Effector memory CD4-positive, alpha-beta T cell (primary cell): ENCODE results near the gene SGSM1.

ENCODE experiments used
- DNase-seq, 3 donors: peaks; one replicate each; pipeline ENCODE4 v3.0.0-alpha.2; 2020
- H3K27ac ChIP-seq: 2 replicates; pipeline ENCODE4 v1.7.0; 2013; ENCODE audit warnings: mild to moderate bottlenecking, low read length, moderate library complexity; ENCODE audit not compliant: insufficient read depth, poor library complexity, severe bottlenecking
- H3K27me3 ChIP-seq: replicated peaks from 2 replicates; pipeline ENCODE4 v1.7.0; 2013; ENCODE audit warnings: mild to moderate bottlenecking, low read length; ENCODE audit not compliant: insufficient read depth, control insufficient read depth, poor library complexity, severe bottlenecking
- H3K36me3 ChIP-seq: 2 replicates; pipeline ENCODE4 v1.7.0; 2013; ENCODE audit warnings: mild to moderate bottlenecking, low read length, moderate library complexity; ENCODE audit not compliant: control insufficient read depth, insufficient read depth
- H3K4me1 ChIP-seq: 2 replicates; pipeline ENCODE4 v1.7.0; 2013; ENCODE audit warnings: low read length, mild to moderate bottlenecking; ENCODE audit not compliant: control insufficient read depth, insufficient read depth, poor library complexity, severe bottlenecking
- H3K4me3 ChIP-seq: 2 replicates; pipeline ENCODE4 v1.7.0; 2013; ENCODE audit warnings: low read length, low read depth, mild to moderate bottlenecking; ENCODE audit not compliant: insufficient read depth, poor library complexity, severe bottlenecking
- H3K9me3 ChIP-seq: 2 replicates; pipeline ENCODE4 v1.7.0; 2013; ENCODE audit warnings: mild to moderate bottlenecking, low read length, moderate library complexity; ENCODE audit not compliant: control insufficient read depth

Gene SGSM1

DNA sequence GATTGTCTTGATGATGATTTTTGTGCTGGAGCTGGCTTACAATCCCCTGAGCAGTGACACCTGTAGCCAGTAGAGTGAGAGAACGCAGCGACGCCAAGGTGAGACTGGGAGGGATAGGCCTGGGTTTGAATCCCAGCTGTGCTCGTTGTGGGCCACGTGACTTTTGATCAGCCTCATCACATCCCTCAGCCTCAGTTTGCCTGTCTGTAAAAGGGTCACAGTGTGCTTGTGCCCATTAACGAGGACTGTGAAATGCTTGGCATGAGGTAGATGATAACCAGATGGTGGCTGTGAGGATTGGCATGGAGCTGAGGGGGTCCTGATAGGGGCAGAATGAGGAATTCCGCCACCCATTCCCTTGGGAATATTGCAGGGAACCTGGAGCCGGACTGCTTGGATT is 156.1 kb downstream of the SGSM1 start:
- DNase-seq, result no peak
- no peaks in the 10 kb centered on the region for H3K36me3 ChIP-seq
- no peak overlapping the region for H3K4me3 ChIP-seq
- H3K27ac ChIP-seq, result no peak overlapping the region
- H3K9me3 ChIP-seq, result no peaks in the 10 kb centered on the region
- no peaks in the 10 kb centered on the region for H3K27me3 ChIP-seq
- H3K4me1 ChIP-seq, result no peaks in the 10 kb centered on the region

DNA sequence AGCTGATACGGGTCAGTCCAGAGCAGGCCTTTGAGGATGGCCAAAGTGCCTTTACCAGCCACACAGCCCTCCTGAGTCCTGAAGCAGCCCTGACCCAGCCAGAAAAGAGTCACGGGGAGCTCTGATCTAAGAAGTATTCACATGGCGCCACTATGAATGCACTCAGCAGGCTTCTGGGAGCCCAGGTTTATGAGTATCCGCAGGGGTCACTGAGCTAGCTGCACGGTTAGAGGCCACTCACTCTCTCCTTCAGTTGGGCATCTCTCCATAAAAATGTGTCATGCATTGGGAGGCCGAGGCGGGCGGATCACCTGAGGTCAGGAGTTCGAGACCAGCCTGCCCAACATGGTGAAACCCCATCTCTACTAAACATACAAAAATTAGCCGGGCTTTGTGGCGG is 156.8 kb downstream of the SGSM1 start:
- Histone ChIP-seq H3K27me3 (no peaks in the 10 kb centered on the region), H3K4me3 (no peak overlapping the region), H3K27ac (no peak overlapping the region), H3K36me3 (no peaks in the 10 kb centered on the region), H3K4me1 (no peaks in the 10 kb centered on the region), H3K9me3 (no peaks in the 10 kb centered on the region)
- DNase-seq, result no peak

DNA sequence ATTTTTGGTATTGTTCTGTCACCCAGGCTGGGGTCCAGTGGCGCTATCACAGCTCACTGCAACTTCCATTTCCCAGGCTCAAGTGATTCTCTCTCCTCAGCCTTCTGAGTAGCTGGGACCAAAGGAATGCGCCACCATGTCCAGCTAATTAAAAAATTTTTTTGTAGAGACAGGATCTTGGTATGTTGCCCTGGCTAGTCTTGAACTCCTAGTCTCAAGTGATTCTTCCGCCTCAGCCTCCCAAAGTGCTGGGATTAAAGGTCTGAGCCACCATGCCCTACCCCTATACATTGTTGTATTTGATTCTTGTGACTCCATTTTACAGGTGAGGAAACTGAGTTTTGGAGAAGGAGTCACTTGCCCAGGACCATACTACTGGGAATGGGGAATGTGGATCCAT is 158.4 kb downstream of the SGSM1 start:
- H3K4me3 ChIP-seq, result no peak overlapping the region
- H3K4me1 ChIP-seq, result no peaks in the 10 kb centered on the region
- no peaks in the 10 kb centered on the region for H3K9me3 ChIP-seq
- no peak overlapping the region for H3K27ac ChIP-seq
- H3K27me3 ChIP-seq, result no peaks in the 10 kb centered on the region
- DNase-seq, result no peak
- H3K36me3 ChIP-seq, result no peaks in the 10 kb centered on the region

- H3K27ac ChIP-seq, result no peak overlapping the region
- H3K4me1 ChIP-seq, result no peaks in the 10 kb centered on the region
- no peak overlapping the region for H3K4me3 ChIP-seq
- H3K9me3 ChIP-seq, result no peaks in the 10 kb centered on the region
- H3K27me3 ChIP-seq, result no peaks in the 10 kb centered on the region
- no peak for DNase-seq
- no peaks in the 10 kb centered on the region for H3K36me3 ChIP-seq
Measured at GRCh38 chr22:24965822-24966626, 160.0 kb downstream of the SGSM1 start.

DNA sequence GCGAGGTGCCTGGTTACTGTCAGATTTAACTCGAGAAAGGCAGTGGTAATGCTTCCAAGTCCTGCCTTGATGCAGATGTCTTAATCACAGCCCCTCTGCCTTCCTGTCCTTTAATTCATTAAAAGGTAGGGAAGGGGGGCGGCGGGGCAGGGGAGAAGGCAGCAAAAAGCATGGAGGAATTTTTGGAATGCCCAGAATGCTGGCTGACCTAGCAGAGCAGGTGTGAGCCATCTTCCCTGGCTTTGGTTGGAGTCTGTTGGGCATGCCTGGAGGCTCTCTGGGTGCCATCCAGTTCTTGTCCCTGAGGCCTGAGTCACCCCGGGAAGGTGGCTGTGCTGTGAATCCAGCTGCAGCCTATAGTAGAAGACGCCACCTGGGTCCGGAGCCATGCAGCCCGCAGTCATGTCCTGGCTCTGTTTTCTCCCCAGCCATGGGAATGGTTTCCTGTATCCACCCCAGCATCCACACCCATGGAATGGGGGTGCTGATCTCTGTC is 162.1 kb downstream of the SGSM1 start:
- no peak overlapping the region for H3K27ac ChIP-seq
- H3K27me3 ChIP-seq, result no peaks in the 10 kb centered on the region
- no peak overlapping the region for H3K4me3 ChIP-seq
- no peaks in the 10 kb centered on the region for H3K4me1 ChIP-seq
- H3K36me3 ChIP-seq, result no peaks in the 10 kb centered on the region
- H3K9me3 ChIP-seq, result no peaks in the 10 kb centered on the region
- DNase-seq, result no peak

- Histone ChIP-seq H3K9me3 (no peaks in the 10 kb centered on the region), H3K27me3 (no peaks in the 10 kb centered on the region), H3K4me3 (no peak overlapping the region), H3K27ac (no peak overlapping the region), H3K36me3 (no peaks in the 10 kb centered on the region), H3K4me1 (no peaks in the 10 kb centered on the region)
- no peak for DNase-seq
Measured at GRCh38 chr22:24969560-24970301, 163.7 kb downstream of the SGSM1 start.

DNA sequence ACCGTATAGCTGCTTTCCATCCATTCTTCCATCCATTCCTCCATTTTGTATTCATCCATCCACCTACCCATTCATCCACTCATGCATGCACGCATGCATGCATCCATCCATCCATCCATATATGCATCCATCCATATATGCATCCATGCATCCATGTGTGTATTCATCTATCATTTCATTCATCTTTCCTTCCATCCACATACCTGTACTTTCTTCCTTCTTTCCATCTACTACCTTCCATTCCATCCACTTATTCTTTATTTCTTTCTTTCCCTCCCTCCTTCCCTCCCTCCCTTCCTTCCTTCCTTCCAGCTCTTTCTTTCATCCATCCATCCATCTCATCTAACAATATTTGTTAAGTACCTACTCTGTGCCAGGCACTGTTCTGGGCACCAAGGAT is 166.4 kb downstream of the SGSM1 start:
- Histone ChIP-seq H3K4me3 (no peak overlapping the region), H3K9me3 (no peaks in the 10 kb centered on the region), H3K27ac (no peak overlapping the region), H3K4me1 (no peaks in the 10 kb centered on the region), H3K27me3 (no peaks in the 10 kb centered on the region), H3K36me3 (no peaks in the 10 kb centered on the region)
- DNase-seq, result no peak

DNA sequence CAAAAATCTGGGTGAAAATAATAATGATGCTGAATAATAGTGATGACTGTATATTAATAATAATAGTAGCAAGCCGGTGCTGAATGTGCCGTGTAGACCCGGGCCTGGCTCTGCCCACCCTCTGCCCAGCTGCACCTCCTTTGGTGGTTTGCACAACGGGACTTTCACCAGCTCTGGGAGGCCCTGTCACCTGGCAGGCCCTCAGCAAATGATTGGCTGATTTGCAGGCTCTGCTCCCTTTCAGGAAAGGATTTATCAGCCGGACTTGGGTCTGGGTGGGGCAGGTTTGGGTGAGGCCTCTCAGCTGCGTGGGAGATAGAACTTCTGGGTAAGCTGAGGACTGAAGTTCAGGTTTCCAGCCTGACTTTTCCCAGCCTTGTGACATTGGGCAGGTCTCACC is 167.9 kb downstream of the SGSM1 start:
- DNase-seq, result no peak
- H3K27me3 ChIP-seq, result no peaks in the 10 kb centered on the region
- H3K27ac ChIP-seq, result no peak overlapping the region
- H3K36me3 ChIP-seq, result no peaks in the 10 kb centered on the region
- H3K4me1 ChIP-seq, result no peaks in the 10 kb centered on the region
- no peaks in the 10 kb centered on the region for H3K9me3 ChIP-seq
- H3K4me3 ChIP-seq, result no peak overlapping the region

GRCh38 chr22:24975125-24975640 is 169.2 kb downstream of the SGSM1 start:
- Histone ChIP-seq H3K9me3 (no peaks in the 10 kb centered on the region), H3K4me3 (no peak overlapping the region), H3K36me3 (no peaks in the 10 kb centered on the region), H3K27ac (no peak overlapping the region), H3K4me1 (no peaks in the 10 kb centered on the region), H3K27me3 (no peaks in the 10 kb centered on the region)
- no peak for DNase-seq

- no peaks in the 10 kb centered on the region for H3K36me3 ChIP-seq
- no peaks in the 10 kb centered on the region for H3K27me3 ChIP-seq
- no peak overlapping the region for H3K27ac ChIP-seq
- H3K9me3 ChIP-seq, result no peaks in the 10 kb centered on the region
- DNase-seq, result no peak
- H3K4me1 ChIP-seq, result no peaks in the 10 kb centered on the region
- no peak overlapping the region for H3K4me3 ChIP-seq
Measured at GRCh38 chr22:24975813-24976341, 169.9 kb downstream of the SGSM1 start.
